IPS-18c (cell line): ENCODE data around the gene ITPRIPL2.
A peak's percentile ranks its signal among the peaks of the same experiment; 100 is the strongest.

Experiments used
- H3K4me3 ChIP-seq: 2 replicates; pipeline ENCODE4 v1.7.0; 2013; ENCODE audit warnings: low read depth, mild to moderate bottlenecking, low read length, moderate library complexity; ENCODE audit not compliant: insufficient read depth
- H3K9me3 ChIP-seq: one replicate; pipeline ENCODE4 v1.6.1; 2013; ENCODE audit warnings: mild to moderate bottlenecking, low read length, moderate library complexity; ENCODE audit not compliant: control insufficient read depth, insufficient read depth

The ITPRIPL2 gene

DNA sequence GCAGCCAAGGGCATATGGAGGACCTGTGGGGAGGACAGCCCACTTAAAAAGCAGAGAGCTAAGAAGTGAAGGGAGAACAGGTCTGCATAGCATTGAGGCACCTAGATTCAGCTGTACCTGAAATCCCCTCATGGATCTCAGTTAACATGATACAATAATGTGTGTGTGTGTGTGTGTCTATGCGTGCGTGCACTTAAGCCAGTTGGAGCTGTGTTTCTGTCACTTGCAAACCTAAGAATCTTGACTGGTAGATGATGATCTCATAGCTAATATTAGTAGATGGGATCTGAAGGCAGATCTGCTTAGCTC is 1.7 kb upstream of the ITPRIPL2 start:
- Histone ChIP-seq H3K4me3 (no peak overlapping the region), H3K9me3 (peaks cover 2% of the 10 kb centered on the region)

DNA sequence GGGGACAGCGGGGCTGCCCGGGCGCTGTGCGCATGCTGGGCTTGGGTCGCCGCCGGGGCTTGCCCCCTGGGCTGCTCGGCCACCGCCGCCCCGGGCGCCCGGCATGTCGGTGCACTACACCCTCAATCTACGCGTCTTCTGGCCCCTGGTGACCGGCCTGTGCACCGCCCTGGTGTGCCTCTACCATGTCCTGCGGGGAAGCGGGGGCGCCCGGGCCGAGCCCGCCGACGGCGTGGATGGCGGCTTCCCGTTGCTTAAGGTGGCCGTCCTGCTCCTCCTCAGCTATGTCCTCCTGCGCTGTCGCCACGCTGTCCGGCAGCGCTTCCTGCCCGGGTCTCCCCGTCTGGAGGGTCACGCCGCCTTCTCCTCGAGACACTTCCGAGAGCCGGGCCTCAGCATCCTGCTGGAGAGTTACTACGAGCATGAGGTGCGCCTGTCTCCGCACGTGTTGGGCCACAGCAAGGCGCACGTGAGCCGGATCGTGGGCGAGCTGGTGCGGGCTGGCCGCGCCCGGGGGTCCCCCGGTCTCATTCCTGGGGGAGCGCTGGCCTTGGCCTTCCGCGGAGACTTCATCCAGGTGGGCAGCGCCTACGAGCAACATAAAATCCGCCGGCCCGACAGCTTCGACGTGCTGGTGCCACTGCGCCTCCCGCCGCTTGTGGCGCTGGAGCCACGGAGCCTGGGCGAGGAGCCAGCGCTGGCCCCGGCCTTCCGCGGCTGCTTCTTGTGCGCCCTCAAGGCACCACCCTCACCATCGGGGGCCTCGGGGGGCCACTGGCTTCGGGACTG is 789 bp downstream of the ITPRIPL2 start:
- peak overlapping the region; percentile 47 for H3K4me3 ChIP-seq

DNA sequence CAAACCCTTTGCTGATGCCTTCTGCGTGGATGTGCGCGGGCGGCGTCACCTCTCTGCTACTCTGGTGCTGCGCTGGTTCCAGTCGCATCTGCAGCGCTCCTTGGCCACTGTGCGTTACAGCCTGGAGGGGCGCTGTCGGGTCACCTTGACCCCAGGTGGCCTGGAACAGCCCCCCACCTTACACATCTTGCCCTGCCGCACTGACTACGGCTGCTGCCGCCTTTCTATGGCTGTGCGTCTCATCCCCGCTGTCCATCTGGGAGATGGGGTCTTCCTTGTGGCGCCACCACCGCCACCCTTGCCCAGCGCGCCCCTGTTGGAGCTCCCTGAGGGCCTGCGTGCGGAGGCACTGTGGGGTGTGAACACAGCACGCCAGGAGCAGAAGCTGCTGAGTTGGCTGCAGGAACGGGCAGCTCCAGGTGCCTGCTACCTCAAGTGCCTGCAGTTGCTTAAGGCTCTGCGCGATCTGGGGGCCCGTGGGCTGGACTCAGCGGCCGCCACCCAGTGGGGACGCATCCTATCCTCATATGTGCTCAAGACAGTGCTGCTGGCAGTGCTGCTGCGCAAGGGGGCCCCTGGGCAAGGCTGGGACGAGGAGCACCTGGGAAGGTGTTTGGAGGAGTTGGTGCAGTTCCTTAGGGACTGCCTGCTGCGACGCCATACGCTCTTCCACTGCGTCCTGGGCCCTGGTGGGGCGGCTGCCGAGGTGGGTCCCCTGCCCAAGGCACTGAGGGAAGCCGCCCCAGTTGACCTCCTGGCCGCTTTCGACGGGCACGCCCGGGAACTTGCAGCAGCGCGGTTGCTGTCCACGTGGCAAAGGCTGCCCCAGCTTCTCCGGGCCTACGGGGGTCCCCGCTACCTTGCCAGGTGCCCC is 1.6 kb downstream of the ITPRIPL2 start:
- H3K9me3 ChIP-seq = peaks cover 2% of the 10 kb centered on the region
- no peak overlapping the region for H3K4me3 ChIP-seq

More for the DNA sequence above, 789 bp downstream of the ITPRIPL2 start:
- peaks cover 2% of the 10 kb centered on the region for H3K9me3 ChIP-seq

DNA sequence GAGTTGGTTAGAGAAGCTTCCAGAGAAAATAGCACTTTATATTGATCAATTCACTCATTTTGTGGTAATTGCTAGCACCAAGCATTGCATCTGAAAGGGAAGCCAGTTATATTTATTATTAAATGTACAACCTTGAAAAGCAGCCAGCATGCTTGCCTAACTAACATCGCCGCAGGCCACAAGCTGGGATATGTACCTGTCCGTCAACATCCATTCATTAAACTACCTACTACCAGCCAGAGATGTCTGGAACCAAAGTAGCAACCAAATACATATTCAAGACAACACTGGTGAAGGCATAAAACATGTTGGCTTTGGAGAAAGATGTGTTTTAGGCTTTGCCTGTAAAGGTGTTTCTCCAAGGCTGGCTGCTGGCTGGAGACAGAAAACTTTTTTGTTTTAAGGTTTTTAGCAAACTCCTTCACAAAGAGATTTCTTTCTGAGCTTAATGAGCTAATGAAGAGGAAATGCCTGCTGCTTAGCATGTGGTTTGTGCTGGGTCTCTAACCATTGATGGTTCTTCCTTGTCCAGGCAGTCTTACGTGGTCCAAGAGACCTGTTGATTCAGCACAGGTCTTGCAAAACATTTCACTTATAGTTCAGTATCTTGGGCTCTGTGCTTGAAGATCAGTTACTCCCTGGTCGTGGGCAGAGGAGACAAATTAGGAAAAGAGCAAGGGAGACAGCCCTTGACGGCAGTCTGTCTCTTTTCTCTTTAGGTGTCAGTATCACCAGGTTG is 3.1 kb downstream of the ITPRIPL2 start:
- Histone ChIP-seq H3K9me3 (peaks cover 2% of the 10 kb centered on the region), H3K4me3 (no peak overlapping the region)

DNA sequence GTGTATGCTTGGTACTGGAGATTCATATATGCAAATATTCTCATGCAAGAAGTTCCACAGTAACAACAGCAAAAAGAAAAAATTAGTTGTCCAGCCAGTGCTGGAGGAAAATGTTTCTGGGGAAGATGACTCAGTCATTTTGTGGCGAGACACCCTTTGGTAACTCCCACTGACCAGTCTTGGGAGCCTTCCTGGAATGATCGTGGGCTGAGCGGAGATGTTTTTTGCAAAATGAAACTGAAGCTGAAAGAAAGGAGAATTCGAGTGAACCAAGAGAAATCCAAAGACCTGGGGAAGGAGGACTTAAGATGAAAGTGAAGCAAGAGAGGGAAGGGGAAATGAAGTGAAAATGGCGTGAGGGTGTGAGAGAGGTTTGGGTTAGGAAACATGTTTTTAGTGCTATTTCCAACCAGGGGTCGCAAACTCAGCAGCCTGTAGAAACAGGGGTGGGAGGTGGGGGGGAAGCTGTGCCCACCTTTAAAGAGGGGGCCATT is 5.2 kb downstream of the ITPRIPL2 start:
- no peak overlapping the region for H3K4me3 ChIP-seq
- H3K9me3 ChIP-seq = peaks cover 2% of the 10 kb centered on the region

DNA sequence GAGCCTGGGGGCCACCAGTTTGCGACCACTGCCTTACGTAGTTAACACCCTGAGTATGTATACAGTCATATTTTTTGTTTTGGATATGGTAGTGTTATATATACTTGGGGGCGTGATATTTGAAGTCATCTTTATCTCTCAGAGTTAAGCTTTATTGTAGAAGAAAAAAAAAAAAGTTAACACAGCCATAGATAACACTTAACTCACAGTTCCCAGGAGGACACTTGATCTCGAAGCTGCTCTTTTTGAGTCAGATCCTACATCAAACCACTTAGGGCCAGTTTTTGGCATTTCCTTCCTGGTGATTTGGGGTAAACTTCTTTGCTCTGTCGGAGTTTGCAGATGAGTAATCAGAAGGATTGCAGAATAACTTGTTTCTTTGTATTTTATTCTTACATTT is 5.8 kb downstream of the ITPRIPL2 start:
- Histone ChIP-seq H3K4me3 (no peak overlapping the region), H3K9me3 (peaks cover 2% of the 10 kb centered on the region)

DNA sequence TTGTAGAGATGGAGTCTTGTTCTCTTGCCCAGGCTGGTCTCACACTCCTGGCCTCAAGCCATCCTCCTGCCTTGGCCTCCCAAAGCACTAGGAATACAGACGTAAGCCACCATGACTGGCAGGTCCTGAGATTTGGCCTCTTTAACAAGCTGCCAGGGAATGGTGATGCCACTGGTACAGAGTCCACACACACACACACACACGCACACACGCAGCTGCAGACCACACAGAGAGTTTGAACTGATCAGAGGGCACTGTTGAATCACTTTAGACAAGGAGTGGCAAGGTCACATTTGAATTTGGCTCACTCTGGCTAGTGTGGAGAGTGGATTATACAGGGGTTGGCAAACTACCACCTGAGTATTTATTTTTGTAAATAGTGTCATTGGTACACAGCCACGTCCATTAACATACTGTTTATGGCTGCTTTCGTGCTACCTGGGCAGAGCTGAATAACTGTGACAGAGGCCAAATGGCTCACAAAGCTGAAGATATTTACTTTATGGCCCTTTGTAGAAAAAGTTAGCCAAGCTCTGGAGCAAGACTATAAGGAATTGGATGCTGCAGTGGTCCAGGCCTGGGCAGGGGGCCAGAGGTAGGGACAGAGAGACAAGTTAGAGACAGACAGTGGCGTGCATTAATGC is 9.9 kb downstream of the ITPRIPL2 start:
- H3K9me3 ChIP-seq = no peaks in the 10 kb centered on the region
- H3K4me3 ChIP-seq = no peak overlapping the region

DNA sequence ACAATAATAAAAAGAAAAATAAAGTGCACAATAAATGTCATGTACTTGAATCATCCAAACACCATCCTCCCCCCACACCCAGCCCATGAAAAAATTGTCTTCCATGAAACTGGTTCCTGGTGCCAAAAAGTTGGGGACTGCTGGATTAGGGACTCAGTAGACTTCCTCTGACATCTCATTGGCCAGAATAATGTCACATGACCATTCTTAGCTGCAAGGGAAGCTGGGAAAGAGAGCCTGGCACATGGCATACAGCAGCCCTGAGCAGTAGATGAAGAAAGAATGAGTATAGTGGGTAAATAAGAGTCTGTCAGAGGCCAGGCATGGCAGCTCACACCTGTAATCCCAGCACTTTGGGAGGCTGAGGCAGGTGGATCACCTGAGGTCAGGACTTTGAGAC is 12.5 kb downstream of the ITPRIPL2 start:
- Histone ChIP-seq H3K4me3 (no peak overlapping the region), H3K9me3 (no peaks in the 10 kb centered on the region)

DNA sequence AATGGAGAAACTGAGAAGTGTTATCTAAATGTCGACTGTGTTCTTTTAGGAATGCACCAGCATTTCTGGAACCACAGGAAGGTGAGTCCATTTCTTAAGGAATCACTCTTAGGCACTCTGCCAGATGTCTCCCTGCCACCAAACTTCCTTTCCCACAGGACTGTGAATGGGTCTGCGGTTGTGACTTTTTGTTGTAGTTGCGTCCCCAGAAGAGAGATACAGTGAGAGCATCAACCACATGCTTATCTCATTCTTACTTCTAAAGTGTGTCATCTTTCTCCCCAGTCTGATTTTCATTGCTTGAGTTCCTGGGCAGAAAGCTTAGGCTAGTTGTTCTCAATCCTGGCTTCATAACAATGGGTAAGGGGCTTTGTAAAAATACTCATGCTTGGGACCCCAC is 13.4 kb downstream of the ITPRIPL2 start:
- no peaks in the 10 kb centered on the region for H3K9me3 ChIP-seq
- H3K4me3 ChIP-seq = no peak overlapping the region

DNA sequence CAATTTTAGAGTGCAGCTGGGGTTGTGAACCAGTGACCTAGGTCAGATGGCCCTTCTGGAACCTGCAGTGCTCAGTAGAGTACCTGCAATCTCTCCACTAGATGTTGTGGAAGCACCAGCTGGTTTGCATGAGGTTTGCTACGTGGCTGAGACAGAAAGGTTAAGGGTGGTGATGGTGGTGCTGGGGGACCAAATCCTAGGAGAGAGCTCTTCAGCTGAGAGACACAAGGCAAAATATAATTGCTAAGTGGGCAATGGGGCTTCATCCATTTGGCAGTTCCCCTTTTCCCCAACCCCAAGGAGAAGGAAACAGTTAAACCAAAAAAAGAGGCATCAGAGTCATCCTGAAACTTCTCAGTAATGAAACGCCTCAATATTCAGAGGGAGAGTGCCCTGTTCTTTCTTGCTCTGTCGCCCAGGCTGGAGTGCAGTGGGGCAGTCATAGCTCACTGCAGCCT is 13.9 kb downstream of the ITPRIPL2 start:
- no peak overlapping the region for H3K4me3 ChIP-seq
- H3K9me3 ChIP-seq = no peaks in the 10 kb centered on the region

DNA sequence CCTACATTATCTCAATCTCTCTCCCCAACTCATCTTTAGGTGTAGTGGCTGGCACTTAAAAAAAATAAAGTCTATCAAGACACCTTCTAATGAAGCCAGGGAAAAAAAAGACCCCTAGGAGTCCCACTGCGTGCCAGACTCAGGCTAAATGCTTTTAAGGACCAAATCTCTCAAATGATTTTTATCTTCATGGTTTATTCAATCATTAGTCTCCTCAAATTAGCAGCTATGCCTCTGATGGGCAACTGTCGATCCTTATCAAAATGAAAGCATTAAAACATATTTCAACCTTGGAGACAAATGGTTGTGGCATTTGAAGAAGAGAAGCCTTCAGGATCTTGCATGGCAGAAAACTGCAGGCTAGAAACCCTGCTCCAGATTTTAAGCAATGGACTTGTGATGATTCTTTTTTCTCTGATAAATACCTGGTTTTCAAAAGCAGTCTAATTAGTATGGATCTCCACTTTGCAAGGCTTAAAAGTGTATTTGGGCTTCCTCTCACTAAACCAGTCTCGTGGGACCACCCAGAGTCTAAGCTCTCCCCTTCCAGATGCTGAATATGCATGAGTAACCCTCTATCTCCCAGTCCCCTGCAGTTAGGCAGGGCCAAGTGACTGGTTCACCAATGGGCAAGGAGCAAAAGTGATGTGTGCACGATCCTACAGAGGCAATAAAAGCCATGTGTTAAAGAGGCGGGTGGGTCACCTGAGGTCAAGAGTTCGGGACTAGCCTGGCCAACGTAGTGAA is 14.9 kb downstream of the ITPRIPL2 start:
- H3K4me3 ChIP-seq = no peak overlapping the region
- H3K9me3 ChIP-seq = no peaks in the 10 kb centered on the region

DNA sequence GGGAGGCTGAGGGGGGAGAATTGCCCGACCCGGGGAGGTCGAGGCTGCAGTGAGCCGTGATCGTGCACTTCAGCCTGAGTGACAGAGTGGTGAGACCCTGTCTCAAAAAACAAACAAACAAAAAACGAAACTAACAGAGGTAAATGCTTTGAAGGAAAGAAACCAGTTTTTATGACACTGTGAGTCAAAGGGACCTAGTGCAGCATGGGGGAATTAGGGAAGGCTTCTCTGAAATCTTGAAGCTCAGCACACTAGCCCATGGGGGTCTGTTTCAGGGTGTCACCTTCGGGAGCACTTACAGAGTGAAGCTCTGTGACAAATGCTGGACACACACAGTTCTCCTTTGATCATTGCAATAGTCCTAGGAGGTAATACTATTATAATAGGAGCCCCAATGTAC is 16.6 kb downstream of the ITPRIPL2 start:
- H3K9me3 ChIP-seq = no peaks in the 10 kb centered on the region
- no peak overlapping the region for H3K4me3 ChIP-seq

DNA sequence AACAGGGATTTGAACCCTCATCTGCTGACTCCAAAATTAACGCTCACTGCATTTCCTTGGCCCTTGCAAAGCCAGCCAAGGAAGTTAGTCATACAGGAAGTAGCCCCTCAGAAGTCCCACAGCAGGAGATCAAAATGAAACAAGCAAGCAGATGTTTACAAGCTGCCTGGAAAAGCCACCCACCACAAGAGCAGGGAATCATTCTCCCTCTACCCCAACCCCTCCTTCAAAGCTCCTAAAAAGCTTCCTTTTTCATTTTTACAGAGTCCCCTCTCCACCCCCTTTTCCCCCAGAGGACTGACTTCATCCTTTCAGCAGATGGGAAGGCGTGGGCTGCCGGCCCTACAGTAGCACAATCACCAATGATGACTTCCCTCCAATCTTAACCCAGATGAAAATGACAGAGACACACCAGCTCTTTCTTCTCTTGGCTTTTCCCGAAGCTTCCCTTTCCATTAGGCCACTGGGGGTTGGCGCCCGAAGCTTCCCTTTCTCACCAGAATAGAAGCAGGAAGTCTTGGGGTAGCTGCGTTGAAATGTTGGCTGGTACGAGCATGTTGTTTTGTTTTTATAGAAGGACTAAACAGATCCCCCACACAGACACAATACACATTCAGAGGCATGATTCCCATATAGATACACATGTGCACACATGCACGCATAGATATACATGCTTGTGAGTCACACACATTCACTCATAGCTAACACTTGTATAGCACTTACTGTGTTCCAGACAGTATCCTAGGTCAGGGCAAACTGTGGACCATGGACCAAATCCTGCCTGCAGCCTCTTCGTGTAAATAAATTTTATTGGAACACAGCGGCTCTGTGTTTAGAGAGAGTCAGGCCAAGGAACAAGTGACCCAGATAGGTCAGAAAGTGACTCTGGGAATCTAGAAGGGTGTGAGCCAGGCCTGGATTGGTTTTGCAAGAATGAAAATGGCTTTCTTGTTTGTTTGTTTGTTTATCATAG is 17.4 kb downstream of the ITPRIPL2 start:
- Histone ChIP-seq H3K9me3 (no peaks in the 10 kb centered on the region), H3K4me3 (no peak overlapping the region)

DNA sequence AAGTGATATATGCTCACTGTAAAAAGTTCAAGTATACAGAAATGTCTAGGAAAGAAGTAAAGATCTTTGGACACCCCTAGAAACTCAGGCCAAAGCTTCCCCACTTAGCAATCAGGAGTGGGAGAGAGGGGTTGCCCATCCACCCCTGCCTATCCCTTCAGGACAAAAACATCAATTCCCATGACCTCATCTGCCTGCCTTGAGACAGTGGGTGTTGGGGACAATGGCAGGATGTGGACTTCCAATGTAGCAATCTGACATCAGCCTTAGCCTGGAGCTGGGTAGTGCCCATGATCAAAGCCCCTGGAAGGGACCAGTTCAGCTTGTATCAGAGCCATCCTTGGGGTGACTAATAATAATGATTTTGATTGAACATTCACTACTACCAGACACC is 18.1 kb downstream of the ITPRIPL2 start:
- Histone ChIP-seq H3K4me3 (no peak overlapping the region), H3K9me3 (no peaks in the 10 kb centered on the region)

DNA sequence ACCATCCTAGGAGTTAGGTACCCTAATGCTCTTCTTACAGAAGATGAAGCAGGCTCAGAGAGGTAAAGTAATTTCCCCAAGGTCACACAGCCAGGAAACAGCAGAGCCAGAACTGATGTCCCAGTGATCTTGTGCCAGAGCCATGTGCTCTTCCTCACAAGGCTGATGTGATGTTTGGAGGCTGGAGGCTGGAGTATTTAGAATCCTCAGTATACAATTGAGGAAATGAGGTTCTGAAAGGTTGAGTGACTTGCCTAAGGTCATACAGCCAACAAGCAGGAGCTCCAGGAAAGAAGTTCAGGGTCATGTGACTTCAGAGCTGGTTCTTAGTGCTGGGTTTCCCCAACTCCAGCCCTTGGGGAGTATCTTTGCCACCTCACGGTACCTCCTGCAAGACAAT is 18.5 kb downstream of the ITPRIPL2 start:
- Histone ChIP-seq H3K9me3 (no peaks in the 10 kb centered on the region), H3K4me3 (no peak overlapping the region)

DNA sequence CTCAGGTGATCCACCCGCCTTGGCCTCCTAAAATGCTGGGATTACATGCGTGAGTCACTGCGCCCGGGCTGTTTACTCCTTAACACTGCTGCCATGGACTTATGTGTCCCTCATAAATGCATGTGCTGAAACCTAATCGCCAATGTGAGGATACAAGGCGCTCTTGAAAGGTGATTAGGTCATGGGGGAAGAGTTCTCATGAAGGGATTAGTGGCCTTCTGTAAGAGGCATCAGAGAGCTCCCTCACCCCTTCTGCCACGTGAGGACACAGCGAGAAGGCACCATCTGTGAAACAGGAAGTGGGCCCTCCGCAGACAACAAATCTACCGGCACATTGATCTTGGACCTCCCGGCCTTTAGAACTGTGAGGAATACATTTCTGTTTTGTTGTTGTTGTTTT is 19.1 kb downstream of the ITPRIPL2 start:
- Histone ChIP-seq H3K4me3 (no peak overlapping the region), H3K9me3 (no peaks in the 10 kb centered on the region)
